Stimulated activated CD8-positive, alpha-beta memory T cell treated with anti-CD3 and anti-CD28 coated beads, Interleukin-12 subunit alpha, Interleukin-12 subunit beta, amount 100 ng/mL, for 24 hours (primary cell): ENCODE results near the gene TBC1D20.
"Not testable (repeated sequence)": the region's sequence is repeated elsewhere in the genome, so short reads cannot be mapped to it uniquely, and the experiment has no call there.

ENCODE experiments used
- DNase-seq: peaks from one replicate; pipeline ENCODE4 v3.0.0-alpha.2; 2020; ENCODE audit errors: extremely low read depth

TBC1D20 gene

GRCh38 chr20:401682-402495, 60.4 kb downstream of the TBC1D20 start:
- DNase-seq, result no peak

DNA sequence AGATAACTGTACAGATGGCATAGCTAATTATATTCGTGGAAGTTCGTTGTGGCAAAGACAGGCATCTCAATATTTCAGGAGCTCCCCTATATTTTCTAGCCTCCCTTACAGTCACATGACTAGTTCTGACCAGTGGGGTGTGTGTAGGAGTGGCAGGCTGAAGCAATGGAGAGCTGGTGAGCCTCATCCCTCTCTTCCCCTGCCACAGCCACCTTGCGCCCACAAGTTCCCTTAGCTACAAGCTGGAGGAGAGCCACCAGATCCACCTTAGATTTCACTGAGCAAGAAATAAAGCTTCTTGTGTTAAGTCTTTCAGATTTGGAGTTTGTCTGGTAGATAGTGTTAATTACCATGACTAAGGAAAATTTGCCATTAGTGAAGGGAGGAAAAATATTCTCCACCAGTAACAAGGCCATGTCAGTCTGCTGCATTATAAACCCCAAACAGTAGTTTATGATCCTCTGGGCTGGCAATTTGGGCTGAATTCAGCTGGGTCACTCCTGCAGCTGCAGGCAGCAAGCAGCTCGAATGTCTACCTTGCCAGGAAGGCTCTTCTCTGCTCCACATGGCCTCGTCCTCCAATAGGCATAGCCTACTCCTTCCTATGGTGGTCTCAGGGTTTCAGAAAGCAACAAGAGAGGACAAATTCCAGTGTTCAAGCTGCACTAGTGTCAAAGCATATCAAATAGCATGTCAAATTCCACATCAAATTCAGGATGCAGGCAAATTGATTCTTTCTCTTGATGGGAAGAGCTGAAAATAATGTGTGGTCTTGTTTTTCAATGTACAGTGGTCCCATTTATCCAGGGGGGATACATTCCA, 61.7 kb downstream of the TBC1D20 start:
- DNase-seq, result no peak

DNA sequence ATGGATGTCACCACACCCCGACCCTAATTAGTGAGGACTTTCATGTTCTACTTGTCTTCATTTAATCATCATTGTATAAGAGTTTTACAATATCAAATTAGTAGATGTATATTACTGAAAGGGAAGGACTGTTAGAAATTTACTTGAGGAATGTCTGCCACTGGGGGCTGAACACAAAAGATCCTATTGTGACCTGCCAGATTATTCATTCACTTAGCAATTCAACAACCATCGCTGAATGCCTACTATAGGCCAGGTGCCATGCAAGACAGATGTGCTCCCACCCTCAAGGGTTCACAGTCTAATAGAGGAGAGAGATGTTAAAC, 62.2 kb downstream of the TBC1D20 start:
- DNase-seq, result no peak

- DNase-seq, result no peak
Measured at GRCh38 chr20:399182-399707, 63.1 kb downstream of the TBC1D20 start.

- DNase-seq, result no peak
Measured at GRCh38 chr20:397432-398237, 64.7 kb downstream of the TBC1D20 start.

DNA sequence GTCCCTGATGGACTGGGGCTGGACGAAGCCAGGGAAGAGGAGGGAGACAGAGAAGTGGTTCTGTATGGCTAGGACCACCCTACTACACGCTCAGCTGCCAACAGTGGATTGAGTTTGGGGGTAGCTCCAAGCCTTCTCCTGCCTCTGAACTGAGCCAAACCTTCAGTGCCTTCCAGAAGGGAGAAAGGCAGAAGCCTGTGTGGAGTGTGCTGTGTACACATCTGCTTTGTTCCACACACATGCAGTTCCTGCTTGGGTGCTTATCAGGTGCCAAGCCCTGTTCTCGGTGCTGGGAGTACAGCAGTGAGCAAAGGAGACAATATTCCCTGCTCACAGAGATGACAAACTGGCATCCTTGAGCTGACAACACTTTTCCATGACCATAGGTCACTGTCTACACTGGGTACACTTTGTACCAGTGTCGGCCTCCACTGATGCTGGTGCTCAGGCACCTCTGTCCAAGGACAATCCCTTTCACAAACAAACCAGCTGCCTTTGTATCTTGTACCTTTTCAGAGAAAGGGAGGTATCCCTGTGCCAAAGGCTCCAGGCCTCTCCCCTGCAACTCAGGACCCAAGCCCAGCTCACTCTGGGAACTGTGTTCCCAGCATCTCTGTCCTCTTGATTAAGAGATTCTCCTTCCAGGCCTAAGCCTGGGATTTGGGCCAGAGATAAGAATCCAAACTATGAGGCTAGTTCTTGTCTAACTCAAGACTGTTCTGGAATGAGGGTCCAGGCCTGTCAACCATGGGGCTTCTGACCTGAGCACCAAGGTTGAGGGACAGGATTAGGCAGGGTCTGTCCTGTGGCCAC, 65.5 kb downstream of the TBC1D20 start:
- DNase-seq, result no peak

DNA sequence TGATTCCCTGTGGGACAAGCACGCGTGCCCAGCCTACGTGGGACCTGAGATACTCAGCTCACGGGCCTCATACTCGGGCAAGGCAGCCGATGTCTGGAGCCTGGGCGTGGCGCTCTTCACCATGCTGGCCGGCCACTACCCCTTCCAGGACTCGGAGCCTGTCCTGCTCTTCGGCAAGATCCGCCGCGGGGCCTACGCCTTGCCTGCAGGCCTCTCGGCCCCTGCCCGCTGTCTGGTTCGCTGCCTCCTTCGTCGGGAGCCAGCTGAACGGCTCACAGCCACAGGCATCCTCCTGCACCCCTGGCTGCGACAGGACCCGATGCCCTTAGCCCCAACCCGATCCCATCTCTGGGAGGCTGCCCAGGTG, 66.1 kb downstream of the TBC1D20 start:
- DNase-seq, result no peak

GRCh38 chr20:393296-393695, 69.0 kb downstream of the TBC1D20 start:
- DNase-seq, result not testable (repeated sequence)

GRCh38 chr20:391041-391711, 71.2 kb downstream of the TBC1D20 start:
- DNase-seq, result no peak

- DNase-seq, result no peak
Measured at GRCh38 chr20:389220-389619, 73.1 kb downstream of the TBC1D20 start.

DNA sequence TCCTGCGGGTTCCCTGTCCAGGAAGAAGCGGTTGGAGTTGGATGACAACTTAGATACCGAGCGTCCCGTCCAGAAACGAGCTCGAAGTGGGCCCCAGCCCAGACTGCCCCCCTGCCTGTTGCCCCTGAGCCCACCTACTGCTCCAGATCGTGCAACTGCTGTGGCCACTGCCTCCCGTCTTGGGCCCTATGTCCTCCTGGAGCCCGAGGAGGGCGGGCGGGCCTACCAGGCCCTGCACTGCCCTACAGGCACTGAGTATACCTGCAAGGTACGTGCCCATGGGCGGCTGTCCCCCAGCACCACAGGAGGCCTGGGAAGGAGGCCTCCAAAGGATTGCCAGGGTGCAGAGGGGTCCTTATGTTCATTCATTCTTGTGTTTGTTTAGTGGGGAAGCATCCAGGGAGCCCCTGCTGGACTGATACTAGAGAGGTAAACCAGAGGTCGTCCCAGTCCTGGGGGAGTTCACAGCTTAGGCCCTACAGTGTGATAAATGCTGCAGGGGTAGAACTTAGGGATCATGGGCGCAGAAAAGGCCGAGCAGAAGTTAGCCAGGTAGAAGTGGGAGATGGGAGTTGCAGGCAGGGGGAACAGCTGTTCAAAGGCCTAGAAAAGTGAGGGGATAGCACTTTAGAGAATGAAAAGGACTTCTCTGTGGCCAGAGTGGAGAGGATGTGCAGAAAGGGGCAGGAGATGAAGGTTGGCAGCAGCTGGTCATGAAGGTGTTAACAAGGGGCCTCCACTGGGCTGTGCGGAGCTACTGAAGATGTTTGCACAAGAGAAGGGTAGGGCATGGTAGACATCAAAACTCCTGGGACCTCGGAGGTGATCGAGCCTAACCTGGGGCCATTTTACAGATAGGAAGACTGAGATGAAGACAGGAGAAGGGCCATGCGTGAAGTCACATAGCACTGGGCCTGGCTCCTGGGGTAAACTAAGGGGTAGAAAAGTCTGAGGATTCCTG, 74.0 kb downstream of the TBC1D20 start:
- no peak for DNase-seq

GRCh38 chr20:387520-387919, 74.8 kb downstream of the TBC1D20 start:
- no peak for DNase-seq

DNA sequence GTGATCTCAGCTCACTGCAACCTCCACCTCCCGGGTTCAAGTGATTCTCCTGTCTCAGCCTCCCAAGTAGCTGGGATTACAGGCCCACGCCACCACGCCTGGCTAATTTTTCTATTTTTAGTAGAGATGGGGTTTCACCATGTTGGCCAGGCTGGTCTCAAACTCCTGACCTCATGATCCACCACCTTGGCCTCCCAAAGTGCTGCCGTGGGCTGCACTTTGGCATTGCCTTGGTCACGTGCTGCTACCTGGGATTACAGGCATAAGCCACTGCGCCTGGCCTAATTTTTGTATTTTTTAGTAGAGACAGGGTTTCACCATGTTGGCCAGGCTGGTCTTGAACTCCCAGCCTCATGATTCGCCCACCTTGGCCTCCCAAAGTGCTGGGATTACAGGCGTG, 75.7 kb downstream of the TBC1D20 start:
- DNase-seq, result not testable (repeated sequence)
